ENCODE data around the gene ST7. TPM values are rescaled to one million over a fixed set of nuclear protein-coding genes. Genes with fewer than 3 reads are reported as not detected.
"Not testable (repeated sequence)": the region's sequence is repeated elsewhere in the genome, so short reads cannot be mapped to it uniquely, and the experiment has no call there.

Gene ST7
- total RNA-seq, 2 experiments from 2014 or later, result 5.2 to 7.0 TPM

GRCh38 chr7:116970238-116970910 is 17.1 kb downstream of the ST7 start:
- Mint-ChIP-seq H3K36me3 (ENCODE audit: low read depth) (no peaks in the 10 kb centered on the region), H3K9me3 (no peaks in the 10 kb centered on the region), H3K4me3 (no peak overlapping the region), H3K27me3 (no peaks in the 10 kb centered on the region), H3K4me1 (peaks cover 4% of the 10 kb centered on the region), H3K27ac (no peak overlapping the region)
- ChIA-PET POLR2A (no interaction called here), CTCF (interaction anchor here (0.9 kb wide), 1 partner anchor 14 kb away, joined by 3 read pairs; no protein-coding TSS in a partner anchor)
- DNase-seq, result no peak

- DNase-seq; CTCF ChIA-PET; H3K36me3 Mint-ChIP-seq (ENCODE audit: low read depth); POLR2A ChIA-PET; H3K4me1 Mint-ChIP-seq; H3K27ac Mint-ChIP-seq; H3K9me3 Mint-ChIP-seq; H3K27me3 Mint-ChIP-seq; H3K4me3 Mint-ChIP-seq: not testable (repeated sequence)
Measured at GRCh38 chr7:116971153-116971552, 17.9 kb downstream of the ST7 start.

- Mint-ChIP-seq H3K4me1 (peaks cover 4% of the 10 kb centered on the region), H3K27me3 (no peaks in the 10 kb centered on the region), H3K27ac (no peak overlapping the region), H3K4me3 (no peak overlapping the region), H3K36me3 (ENCODE audit: low read depth) (no peaks in the 10 kb centered on the region), H3K9me3 (no peaks in the 10 kb centered on the region)
- ChIA-PET CTCF (no interaction called here), POLR2A (no interaction called here)
- DNase-seq, result no peak
Measured at GRCh38 chr7:116971869-116972268, 18.6 kb downstream of the ST7 start.

- POLR2A ChIA-PET, result not testable (repeated sequence)
- CTCF ChIA-PET, result interaction anchor here (0.6 kb wide), 1 partner anchor 36 kb away, joined by 3 read pairs; no protein-coding TSS in a partner anchor
Measured at GRCh38 chr7:116975024-116975423, 21.7 kb downstream of the ST7 start.

GRCh38 chr7:116977172-116977571 is 23.9 kb downstream of the ST7 start:
- H3K9me3 Mint-ChIP-seq, result no peaks in the 10 kb centered on the region
- POLR2A ChIA-PET, result no interaction called here
- no peak overlapping the region for H3K27ac Mint-ChIP-seq
- no peak for DNase-seq
- H3K36me3 Mint-ChIP-seq (ENCODE audit: low read depth), result no peaks in the 10 kb centered on the region
- no peak overlapping the region for H3K4me3 Mint-ChIP-seq
- H3K27me3 Mint-ChIP-seq, result no peaks in the 10 kb centered on the region
- CTCF ChIA-PET, result no interaction called here
- H3K4me1 Mint-ChIP-seq, result no peaks in the 10 kb centered on the region

More at GRCh38 chr7:116975024-116975423, 21.7 kb downstream of the ST7 start:
- H3K36me3 Mint-ChIP-seq (ENCODE audit: low read depth); H3K4me3 Mint-ChIP-seq; H3K4me1 Mint-ChIP-seq; H3K9me3 Mint-ChIP-seq; H3K27ac Mint-ChIP-seq; DNase-seq; H3K27me3 Mint-ChIP-seq: not testable (repeated sequence)

- H3K36me3 Mint-ChIP-seq (ENCODE audit: low read depth), result no peaks in the 10 kb centered on the region
- no peaks in the 10 kb centered on the region for H3K27me3 Mint-ChIP-seq
- H3K9me3 Mint-ChIP-seq, result no peaks in the 10 kb centered on the region
- H3K4me3 Mint-ChIP-seq, result no peak overlapping the region
- DNase-seq, result no peak
- CTCF ChIA-PET, result no interaction called here
- H3K27ac Mint-ChIP-seq, result no peak overlapping the region
- POLR2A ChIA-PET, result no interaction called here
- no peaks in the 10 kb centered on the region for H3K4me1 Mint-ChIP-seq
Measured at GRCh38 chr7:116978006-116978405, 24.7 kb downstream of the ST7 start.

GRCh38 chr7:116979430-116979829 is 26.1 kb downstream of the ST7 start:
- no peak for DNase-seq
- H3K36me3 Mint-ChIP-seq (ENCODE audit: low read depth), result no peaks in the 10 kb centered on the region
- no peaks in the 10 kb centered on the region for H3K4me1 Mint-ChIP-seq
- no peak overlapping the region for H3K27ac Mint-ChIP-seq
- ChIA-PET POLR2A (no interaction called here), CTCF (no interaction called here)
- no peak overlapping the region for H3K4me3 Mint-ChIP-seq
- no peaks in the 10 kb centered on the region for H3K27me3 Mint-ChIP-seq
- H3K9me3 Mint-ChIP-seq, result no peaks in the 10 kb centered on the region

- POLR2A ChIA-PET, result no interaction called here
- H3K9me3 Mint-ChIP-seq, result no peaks in the 10 kb centered on the region
- H3K27me3 Mint-ChIP-seq, result no peaks in the 10 kb centered on the region
- CTCF ChIA-PET, result no interaction called here
- no peak overlapping the region for H3K4me3 Mint-ChIP-seq
- DNase-seq, result no peak
- no peak overlapping the region for H3K27ac Mint-ChIP-seq
- H3K36me3 Mint-ChIP-seq (ENCODE audit: low read depth), result no peaks in the 10 kb centered on the region
- no peaks in the 10 kb centered on the region for H3K4me1 Mint-ChIP-seq
Measured at GRCh38 chr7:116980354-116980753, 27.1 kb downstream of the ST7 start.

- no peaks in the 10 kb centered on the region for H3K9me3 Mint-ChIP-seq
- ChIA-PET POLR2A (no interaction called here), CTCF (no interaction called here)
- H3K27ac Mint-ChIP-seq, result no peak overlapping the region
- H3K4me3 Mint-ChIP-seq, result no peak overlapping the region
- H3K4me1 Mint-ChIP-seq, result peaks cover 1% of the 10 kb centered on the region
- no peak for DNase-seq
- H3K36me3 Mint-ChIP-seq (ENCODE audit: low read depth), result no peaks in the 10 kb centered on the region
- H3K27me3 Mint-ChIP-seq, result no peaks in the 10 kb centered on the region
Measured at GRCh38 chr7:116981939-116982338, 28.6 kb downstream of the ST7 start.

- ChIA-PET CTCF (interaction anchor here (0.7 to 1.6 kb wide), 5 partner anchors 11 to 128 kb away, joined by 3 to 4 read pairs (median 3); no protein-coding TSS in a partner anchor), POLR2A (no interaction called here)
- no peak for DNase-seq
- Mint-ChIP-seq H3K4me1 (peaks cover 1% of the 10 kb centered on the region), H3K4me3 (no peak overlapping the region), H3K9me3 (no peaks in the 10 kb centered on the region), H3K36me3 (ENCODE audit: low read depth) (no peaks in the 10 kb centered on the region), H3K27ac (no peak overlapping the region), H3K27me3 (no peaks in the 10 kb centered on the region)
Measured at GRCh38 chr7:116984511-116984910, 31.2 kb downstream of the ST7 start.

- peaks cover 1% of the 10 kb centered on the region for H3K4me1 Mint-ChIP-seq
- POLR2A ChIA-PET, result no interaction called here
- H3K27ac Mint-ChIP-seq, result no peak overlapping the region
- H3K27me3 Mint-ChIP-seq, result no peaks in the 10 kb centered on the region
- no peak for DNase-seq
- no peaks in the 10 kb centered on the region for H3K36me3 Mint-ChIP-seq (ENCODE audit: low read depth)
- CTCF ChIA-PET, result interaction anchor here (0.7 to 1.6 kb wide), 6 partner anchors 11 to 128 kb away, joined by 3 to 4 read pairs (median 3); no protein-coding TSS in a partner anchor
- H3K4me3 Mint-ChIP-seq, result no peak overlapping the region
- H3K9me3 Mint-ChIP-seq, result no peaks in the 10 kb centered on the region
Measured at GRCh38 chr7:116984917-116985316, 31.6 kb downstream of the ST7 start.

GRCh38 chr7:116985575-116985974 is 32.3 kb downstream of the ST7 start:
- CTCF ChIA-PET, result interaction anchor here (1.0 to 1.6 kb wide), 4 partner anchors 10 to 127 kb away, joined by 3 read pairs; no protein-coding TSS in a partner anchor
- POLR2A ChIA-PET, result no interaction called here
- Mint-ChIP-seq H3K27ac (no peak overlapping the region), H3K4me1 (peaks cover 1% of the 10 kb centered on the region), H3K36me3 (ENCODE audit: low read depth) (no peaks in the 10 kb centered on the region), H3K4me3 (no peak overlapping the region), H3K27me3 (peaks cover 2% of the 10 kb centered on the region), H3K9me3 (no peaks in the 10 kb centered on the region)
- DNase-seq, result no peak

- Mint-ChIP-seq H3K4me3 (no peak overlapping the region), H3K9me3 (peaks cover 4% of the 10 kb centered on the region), H3K27ac (no peak overlapping the region), H3K27me3 (peaks cover 2% of the 10 kb centered on the region), H3K4me1 (peaks cover 1% of the 10 kb centered on the region), H3K36me3 (ENCODE audit: low read depth) (no peaks in the 10 kb centered on the region)
- no peak for DNase-seq
- ChIA-PET CTCF (no interaction called here), POLR2A (no interaction called here)
Measured at GRCh38 chr7:116986611-116987565, 33.6 kb downstream of the ST7 start.
